GM12874 (cell line): ENCODE results near the gene OXNAD1.
A peak's percentile ranks its signal among the peaks of the same experiment; 100 is the strongest.

Experiments used
- TF ChIP-seq, protein P1 (sequence below): IDR thresholded peaks from 2 replicates; pipeline ENCODE4 v1.5.1; 2011; ENCODE audit warnings: low read depth, mild to moderate bottlenecking, control low read depth, low read length, moderate library complexity; ENCODE audit not compliant: insufficient read depth

OXNAD1 gene

DNA sequence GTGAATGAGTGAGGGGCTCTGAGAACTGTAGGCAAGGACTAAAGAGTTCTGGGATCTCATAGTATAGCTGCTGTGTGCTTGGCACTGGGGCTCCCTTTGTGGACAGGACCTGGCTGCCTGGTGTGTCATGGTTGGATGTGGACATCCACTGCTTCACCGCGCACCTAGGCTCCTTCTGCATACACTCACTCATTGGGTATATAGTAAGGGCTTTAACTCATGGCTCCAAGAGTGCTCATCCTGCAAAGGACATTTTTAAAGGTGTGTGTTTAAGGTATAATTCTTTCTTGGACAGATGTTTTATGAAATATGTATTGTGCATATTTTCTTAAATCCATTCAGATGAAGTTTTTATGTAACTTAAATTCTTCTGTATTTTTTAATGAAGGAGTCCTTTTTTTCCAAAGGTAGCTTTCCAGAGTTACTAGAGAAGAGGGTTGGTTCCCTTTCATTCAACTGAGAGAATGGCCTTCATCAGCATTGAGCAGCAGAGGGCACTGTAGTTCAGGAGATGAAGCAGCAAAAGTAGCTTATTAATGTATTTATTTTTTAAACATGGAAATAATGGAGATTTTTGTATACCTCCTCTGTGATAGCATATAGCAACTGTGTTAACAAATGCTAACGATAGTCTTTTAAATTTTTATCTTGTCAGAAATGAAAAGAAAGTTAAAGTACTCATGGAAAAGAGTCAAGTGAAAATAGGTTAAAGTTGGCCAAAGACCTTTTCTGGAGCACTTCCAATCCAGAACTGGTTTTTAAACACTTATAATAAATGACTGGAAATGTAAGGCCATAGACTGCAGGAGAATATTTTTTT is 25.2 kb downstream of the OXNAD1 start:
- TF ChIP-seq, protein P1, sequence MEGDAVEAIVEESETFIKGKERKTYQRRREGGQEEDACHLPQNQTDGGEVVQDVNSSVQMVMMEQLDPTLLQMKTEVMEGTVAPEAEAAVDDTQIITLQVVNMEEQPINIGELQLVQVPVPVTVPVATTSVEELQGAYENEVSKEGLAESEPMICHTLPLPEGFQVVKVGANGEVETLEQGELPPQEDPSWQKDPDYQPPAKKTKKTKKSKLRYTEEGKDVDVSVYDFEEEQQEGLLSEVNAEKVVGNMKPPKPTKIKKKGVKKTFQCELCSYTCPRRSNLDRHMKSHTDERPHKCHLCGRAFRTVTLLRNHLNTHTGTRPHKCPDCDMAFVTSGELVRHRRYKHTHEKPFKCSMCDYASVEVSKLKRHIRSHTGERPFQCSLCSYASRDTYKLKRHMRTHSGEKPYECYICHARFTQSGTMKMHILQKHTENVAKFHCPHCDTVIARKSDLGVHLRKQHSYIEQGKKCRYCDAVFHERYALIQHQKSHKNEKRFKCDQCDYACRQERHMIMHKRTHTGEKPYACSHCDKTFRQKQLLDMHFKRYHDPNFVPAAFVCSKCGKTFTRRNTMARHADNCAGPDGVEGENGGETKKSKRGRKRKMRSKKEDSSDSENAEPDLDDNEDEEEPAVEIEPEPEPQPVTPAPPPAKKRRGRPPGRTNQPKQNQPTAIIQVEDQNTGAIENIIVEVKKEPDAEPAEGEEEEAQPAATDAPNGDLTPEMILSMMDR = peak; percentile 53; the same call in 1 of the 2 replicates

DNA sequence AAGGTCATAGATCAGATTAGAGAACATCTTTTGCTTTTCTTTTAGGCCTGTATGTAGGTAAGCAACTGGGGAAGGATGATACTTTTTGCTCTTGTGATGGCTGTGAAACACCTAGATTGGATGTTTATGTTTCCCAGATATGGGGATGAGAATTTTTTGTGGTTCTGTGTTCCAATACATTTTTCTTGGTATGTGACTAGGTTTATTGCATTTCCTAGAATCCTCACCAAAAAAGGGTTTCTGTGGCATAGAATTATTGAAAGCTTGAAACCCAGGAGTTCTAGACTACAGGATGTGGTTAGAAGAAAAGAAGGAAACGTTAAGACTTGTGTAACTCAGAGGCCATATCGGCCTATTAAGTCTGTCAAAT is 25.8 kb downstream of the OXNAD1 start:
- TF ChIP-seq, protein P1 = no peak

DNA sequence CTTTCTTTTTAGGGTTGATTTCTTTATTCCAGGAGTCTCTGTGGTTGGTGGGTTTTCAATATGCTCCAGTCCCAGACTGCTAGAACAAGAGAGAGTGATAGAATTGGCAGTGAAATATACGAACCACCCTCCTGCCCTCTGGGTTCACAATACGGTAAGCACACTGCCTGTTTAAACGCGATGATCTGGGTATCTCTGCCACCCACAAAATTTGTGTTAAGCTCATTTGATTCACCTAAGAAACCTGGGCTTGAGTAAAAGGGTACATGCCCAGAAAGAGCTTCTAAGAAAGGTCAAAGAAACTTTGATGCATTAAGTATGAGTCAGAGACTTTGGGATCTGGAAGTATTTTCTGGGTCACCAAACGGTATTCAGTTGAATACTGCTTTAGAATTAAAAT is 29.8 kb downstream of the OXNAD1 start:
- TF ChIP-seq, protein P1 = no peak

DNA sequence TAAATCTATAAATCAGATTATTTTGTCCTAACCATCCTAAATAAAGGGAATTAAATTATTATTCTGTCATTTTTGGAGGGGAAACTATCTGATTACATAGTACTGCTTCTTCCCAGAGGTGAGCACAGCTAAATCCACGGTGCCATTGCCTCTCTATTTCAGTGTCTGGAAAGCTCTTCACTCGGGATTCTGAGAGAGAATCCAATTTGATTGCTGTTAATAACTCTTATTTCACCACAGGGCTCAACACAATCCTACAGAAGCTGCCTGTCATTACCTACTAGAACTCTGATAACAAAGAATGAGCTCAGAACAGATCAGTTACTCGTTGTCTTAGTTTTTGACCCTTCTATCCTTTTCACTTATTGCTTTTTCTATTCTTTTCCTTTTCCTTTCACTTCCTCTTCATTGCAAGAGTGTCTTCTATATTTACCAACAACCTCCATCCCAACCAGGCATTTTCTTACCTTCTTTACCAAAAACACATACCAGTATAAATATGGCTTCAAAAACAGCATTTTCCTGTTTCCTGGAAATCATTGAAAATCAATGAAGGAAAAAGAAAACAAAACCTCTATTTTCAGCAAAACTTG is 30.4 kb downstream of the OXNAD1 start:
- TF ChIP-seq, protein P1 = no peak

DNA sequence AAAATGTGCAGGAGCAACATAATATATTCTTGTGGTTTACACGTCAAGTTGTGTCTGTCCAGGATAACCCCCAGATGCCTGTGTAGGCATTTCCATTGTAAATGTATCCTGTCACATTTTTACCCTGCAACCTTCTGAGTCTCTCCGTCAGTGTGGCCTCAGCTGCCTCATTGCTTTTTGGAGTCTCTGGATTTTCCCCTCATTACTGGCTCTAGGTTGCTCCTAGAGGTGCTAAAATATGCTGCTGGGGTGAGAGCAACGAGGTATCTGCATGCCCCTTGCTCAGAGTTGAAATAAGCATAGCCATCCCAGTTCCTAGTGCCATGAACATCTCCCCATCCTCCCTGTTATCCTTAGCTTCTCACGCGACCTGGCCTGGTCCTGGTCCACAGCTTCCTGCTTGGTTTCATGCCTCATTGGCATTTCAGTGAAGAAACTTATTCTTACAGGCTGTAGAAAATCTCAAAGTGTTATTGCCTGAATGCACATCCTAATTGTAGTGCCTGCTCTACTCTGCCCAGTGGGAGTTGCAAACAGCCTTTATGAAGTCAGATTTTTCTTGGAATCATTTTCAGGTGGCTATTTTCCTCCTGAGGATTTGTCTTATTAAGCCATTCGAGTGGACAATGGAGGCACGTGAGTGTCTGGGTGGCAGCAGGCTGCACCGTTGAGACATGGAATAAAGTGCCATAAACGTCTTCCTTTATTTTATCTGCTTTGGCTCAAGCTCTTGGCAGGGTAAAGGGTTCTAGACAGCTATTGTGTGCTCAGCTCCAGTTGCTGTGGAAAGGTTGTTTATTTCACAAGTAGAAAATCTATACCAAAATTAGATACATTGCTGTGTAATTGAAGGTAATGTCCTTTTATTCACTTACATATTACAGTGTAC is 33.2 kb downstream of the OXNAD1 start:
- TF ChIP-seq, protein P1 = no peak

DNA sequence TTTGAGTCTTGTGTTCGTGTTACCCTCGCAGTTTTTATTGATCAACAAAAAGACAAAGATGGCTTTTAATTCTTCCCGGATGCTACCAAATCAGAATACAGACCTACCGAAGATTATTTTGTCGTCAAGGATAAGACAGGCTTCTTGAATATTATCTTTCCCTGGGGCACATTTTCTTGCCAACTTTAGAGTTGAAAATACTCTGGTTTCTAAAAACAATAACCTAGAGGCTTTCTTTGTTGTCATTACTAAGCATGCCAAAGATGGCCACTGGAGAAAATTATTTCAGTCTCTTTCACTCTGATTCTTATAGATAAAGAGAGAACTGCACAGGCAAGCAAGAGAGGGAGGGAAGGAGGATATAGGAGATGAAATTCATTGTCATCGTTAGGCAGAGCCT is 33.9 kb downstream of the OXNAD1 start:
- TF ChIP-seq, protein P1 = no peak

DNA sequence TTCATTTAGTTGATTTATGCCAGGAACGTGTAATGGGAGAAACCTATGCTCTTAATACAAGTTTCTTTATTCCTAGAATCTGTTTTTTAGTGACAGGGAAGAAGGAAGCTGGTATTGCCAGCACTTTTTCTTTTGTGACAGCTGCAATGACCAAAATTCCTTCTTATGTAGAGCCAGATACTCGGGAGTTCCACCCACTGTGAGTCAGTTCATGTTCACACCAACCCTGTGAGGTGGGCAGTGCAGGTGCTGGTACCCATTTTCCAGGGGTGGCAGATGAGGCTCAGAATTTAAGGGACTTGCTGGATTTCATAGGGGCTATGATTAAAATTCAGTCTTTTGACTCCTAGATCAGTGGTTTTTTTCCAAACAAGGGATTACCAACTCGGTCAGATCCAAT is 34.7 kb downstream of the OXNAD1 start:
- TF ChIP-seq, protein P1 = no peak
